Endothelial cell of umbilical vein (primary cell): ENCODE measurements around the gene ELAC2. TPM values are rescaled to one million over a fixed set of nuclear protein-coding genes. Genes with fewer than 3 reads are reported as not detected.

Experiments
- BruUV-seq: library from RNA; stranded (reverse); fragments of 400-500 nt; replicated peaks from 2 replicates; lab custom pipeline; 2021; lab: Mats Ljungman, UMichigan
- CTCF ChIA-PET: fragments of 300-600, 350-600 bp; sonication (Branson Sonifier 250); formaldehyde crosslinking; loops from one replicate; lab custom pipeline; 2021; ENCODE audit warnings: antibody characterized with exemption, inconsistent platforms; lab: Charles Lee
- POLR2A ChIA-PET: fragments of 300-600, 350-600 bp; sonication (Branson Sonifier 250); formaldehyde crosslinking; loops from one replicate; lab custom pipeline; 2021; ENCODE audit warnings: antibody characterized with exemption, inconsistent platforms; lab: Charles Lee
- DNase-seq: peaks from one replicate; pipeline ENCODE4 v3.0.0-alpha.2; 2011; ENCODE audit warnings: low read depth, low spot score
- FAIRE-seq: peaks from 2 replicates; lab custom pipeline; 2011; peaks lifted over from hg19 to GRCh38; lab: Jason Lieb, UNC
- H2AFZ ChIP-seq: 2 replicates; pipeline ENCODE4 v1.6.0; 2012; ENCODE audit warnings: low read depth, low read length, control low read depth, inconsistent platforms
- H3K27ac ChIP-seq: 2 replicates; pipeline ENCODE4 v1.5.1; 2011; ENCODE audit warnings: low read depth, mild to moderate bottlenecking, control low read depth, low read length, moderate library complexity; ENCODE audit not compliant: insufficient read depth
- H3K27me3 ChIP-seq, 2 experiments: 2 replicates each; pipeline versions ENCODE4 v1.6.0 to v1.6.1; 2011; ENCODE audit warnings: low read length in 2 of 2, mixed read lengths in 1 of 2; ENCODE audit not compliant: control insufficient read depth in 2 of 2, insufficient read depth in 2 of 2
- H3K36me3 ChIP-seq, 2 experiments: 2 replicates in 1 of 2; 3 replicates in 1 of 2; pipeline ENCODE4 v1.5.1; 2011; ENCODE audit warnings: low read length in 2 of 2, mild to moderate bottlenecking in 1 of 2, moderate library complexity in 1 of 2; ENCODE audit not compliant: control insufficient read depth in 2 of 2, insufficient read depth in 2 of 2; ENCODE audit errors: extremely low read depth in 1 of 2
- H3K4me1 ChIP-seq: 3 replicates; pipeline ENCODE4 v1.5.1; 2011; ENCODE audit warnings: mild to moderate bottlenecking, low read length; ENCODE audit not compliant: control insufficient read depth, insufficient read depth; ENCODE audit errors: extremely low read depth
- H3K4me2 ChIP-seq: 2 replicates; pipeline ENCODE4 v1.6.1; 2011; ENCODE audit warnings: low read length, control low read depth, mixed read lengths; ENCODE audit not compliant: insufficient read depth
- H3K4me3 ChIP-seq, 3 experiments: fragments of 200-600 bp in 1 of 3; sonication (generic), shearing (Covaris generic) in 1 of 3; replicated peaks in 1 of 3; 2 replicates each; pipeline ENCODE4 v1.5.1; 2011 to 2016; ENCODE audit warnings: control low read depth in 3 of 3, low read length in 3 of 3, mild to moderate bottlenecking in 2 of 3, inconsistent platforms in 1 of 3, low read depth in 1 of 3, moderate library complexity in 1 of 3; ENCODE audit not compliant: insufficient read depth in 1 of 3
- H3K79me2 ChIP-seq: 2 replicates; pipeline ENCODE4 v1.6.0; 2012; ENCODE audit warnings: low read length, inconsistent platforms; ENCODE audit not compliant: control insufficient read depth, insufficient read depth
- H3K9ac ChIP-seq: replicated peaks from 2 replicates; pipeline ENCODE3; 2011; ENCODE audit warnings: low read length, control low read depth; ENCODE audit not compliant: insufficient read depth; ENCODE audit errors: extremely low read depth
- H3K9me1 ChIP-seq: replicated peaks from 3 replicates; pipeline ENCODE4 v1.6.0; 2011; ENCODE audit warnings: mild to moderate bottlenecking, low read length; ENCODE audit not compliant: control insufficient read depth, insufficient read depth; ENCODE audit errors: extremely low read depth
- H3K9me3 ChIP-seq: replicated peaks from 2 replicates; pipeline ENCODE4 v1.5.1; 2012; ENCODE audit warnings: low read length, inconsistent platforms; ENCODE audit not compliant: control insufficient read depth, insufficient read depth
- H4K20me1 ChIP-seq: replicated peaks from 2 replicates; pipeline ENCODE3; 2011; ENCODE audit warnings: mild to moderate bottlenecking, low read length; ENCODE audit not compliant: control insufficient read depth, insufficient read depth; ENCODE audit errors: extremely low read depth
- CTCF ChIP-seq, 2 donors: IDR thresholded peaks; 1 replicate in 1 of 2; 2 replicates in 1 of 2; pipeline ENCODE4 v1.5.1; 2011; ENCODE audit warnings: low read length in 2 of 2, mild to moderate bottlenecking in 2 of 2, moderate library complexity in 2 of 2, control low read depth in 1 of 2, inconsistent platforms in 1 of 2, low read depth in 1 of 2; ENCODE audit not compliant: insufficient read depth in 1 of 2; ENCODE audit errors: extremely low read depth in 1 of 2
- EZH2 ChIP-seq: IDR thresholded peaks from 2 replicates; pipeline ENCODE4 v1.6.1; 2012; ENCODE audit warnings: borderline replicate concordance, low read depth, mild to moderate bottlenecking, moderate library complexity, low read length, inconsistent platforms; ENCODE audit not compliant: severe bottlenecking
- FOS ChIP-seq: IDR thresholded peaks from 2 replicates; pipeline ENCODE4 v1.6.1; 2011; ENCODE audit warnings: mild to moderate bottlenecking, low read length, moderate library complexity, borderline replicate concordance; ENCODE audit not compliant: insufficient read depth
- GATA2 ChIP-seq: IDR thresholded peaks from 2 replicates; pipeline ENCODE4 v1.7.0; 2011; ENCODE audit warnings: low read depth, mild to moderate bottlenecking, moderate library complexity, mixed read lengths, low read length; ENCODE audit not compliant: insufficient read length, insufficient read depth
- MAX ChIP-seq: IDR thresholded peaks from 2 replicates; pipeline ENCODE4 v1.6.1; 2011; ENCODE audit not compliant: insufficient read depth, insufficient read length
- MYC ChIP-seq: IDR thresholded peaks from one replicate; pipeline ENCODE4 v1.6.1; 2011; ENCODE audit warnings: mild to moderate bottlenecking, low read depth, low read length
- dilution Hi-C: fragments of 300-500 bp; cut with MboI; formaldehyde crosslinking; loops from one replicate; pipeline ENCODE4 v1.15.0; 2019; ENCODE audit warnings: low sequenced_read_pairs; ENCODE audit not compliant: extremely low pct_ligation_motif_present
- intact Hi-C: fragments of 100-400 bp; cut with micrococcal nuclease; formaldehyde crosslinking; loops from one replicate; pipeline ENCODE4 v1.10.0; 2022
- polyA plus RNA-seq, 4 experiments: library from polyadenylated mRNA; depleted of rRNA in 3 of 4; stranded (reverse) in 3 of 4; unstranded in 1 of 4; fragments of >200 nt; gene quantifications; 2 replicates each; pipeline versions ENCODE4 v1.2.1 to v1.2.3, GENCODE V29; 2011 to 2012; ENCODE audit warnings: missing spikeins in 1 of 4
- total RNA-seq: library from RNA; stranded (reverse); gene quantifications from 2 replicates; pipeline ENCODE4 v1.2.3, GENCODE V29; 2021

Gene ELAC2
- total and polyA plus RNA-seq, 2 donors (not counting 3 experiments of a cell fraction or from before 2014, with no cell fraction given): 64.8 to 75.9 TPM

GRCh38 chr17:12990041-12990808 is 27.6 kb downstream of the ELAC2 start:
- FAIRE-seq (no peak), DNase-seq (no peak)
- intact Hi-C loops (no loop called here), dilution Hi-C loops (no loop called here)
- no peaks in the 10 kb centered on the region for H3K9me3 ChIP-seq
- no peaks in the 10 kb centered on the region for H4K20me1 ChIP-seq
- H3K79me2 ChIP-seq: no peaks in the 10 kb centered on the region
- no peak overlapping the region for H3K4me2 ChIP-seq
- no peak overlapping the region for H2AFZ ChIP-seq
- no peaks in the 10 kb centered on the region for H3K4me1 ChIP-seq
- TF ChIP-seq MYC (no peak), MAX (no peak), GATA2 (no peak), EZH2 (no peak), FOS (no peak), CTCF (IDR thresholded peaks at IDR 0.05; ENCODE audit: extremely low read depth in 1 of 2, insufficient read depth in 1 of 2, low read depth in 1 of 2, low read length in 2 of 2) (no peak)
- no peak overlapping the region for H3K27ac ChIP-seq
- H3K9me1 ChIP-seq: no peaks in the 10 kb centered on the region
- ChIA-PET POLR2A (no interaction called here), CTCF (no interaction called here)
- no peak overlapping the region for H3K9ac ChIP-seq
- no peak overlapping the region for H3K4me3 ChIP-seq
- no peaks in the 10 kb centered on the region for H3K27me3 ChIP-seq
- peaks cover 18 to 32% of the 10 kb centered on the region in 2 experiments for H3K36me3 ChIP-seq
- BruUV-seq: no TSS peak
